K562 (cell line): Measurements from ENCODE around the gene FRMD4A. TPM values are rescaled to one million over a fixed set of nuclear protein-coding genes. Genes with fewer than 3 reads are reported as not detected.

Experiments
- FOXP1 ChIP-seq: sonication (generic); formaldehyde crosslinking; IDR thresholded peaks from 2 replicates; pipeline ENCODE4 v1.8.0; 2022; ENCODE audit warnings: mild to moderate bottlenecking, missing genetic modification reagents
- GTF2F1 ChIP-seq: IDR thresholded peaks from 2 replicates; pipeline ENCODE4 v1.6.1; 2011; ENCODE audit warnings: low read depth, low read length, improper control_type of control experiment
- KDM5B ChIP-seq: fragments of 200-600 bp; sonication (generic); IDR thresholded peaks from 2 replicates; pipeline ENCODE4 v1.6.1; 2012; ENCODE audit warnings: low read depth, mild to moderate bottlenecking, moderate library complexity, low read length, control low read depth, inconsistent platforms; ENCODE audit not compliant: insufficient replicate concordance
- NR2C1 ChIP-seq, 2 experiments: fragments of 450-650 bp; IDR thresholded peaks; 2 replicates each; pipeline ENCODE4 v1.6.1; 2017; ENCODE audit warnings: mild to moderate bottlenecking in 2 of 2, antibody characterized with exemption in 1 of 2, inconsistent platforms in 1 of 2, missing compliant biosample characterization in 1 of 2, missing genetic modification characterization in 1 of 2
- TCFL5 ChIP-seq: fragments of 250-450 bp; sonication (Bioruptor Pico); conservative IDR thresholded peaks from 2 replicates; pipeline ENCODE4 v1.6.1; 2021; ENCODE audit warnings: mild to moderate bottlenecking, moderate library complexity, matching md5 sums
- polyA plus RNA-seq, 8 experiments: library from polyadenylated mRNA; depleted of rRNA in 4 of 8; stranded (reverse) in 5 of 8; unstranded in 3 of 8; fragments of >200 nt; fragmentation: Nextera tagmentation in 2 of 8; fragmentation: Illumina TruSeq in 1 of 8; extraction: Ambion mirVana in 2 of 8; extraction: Trizol in 1 of 8; gene quantifications; 2 replicates each; pipeline versions ENCODE4 v1.2.1 to v1.2.3, GENCODE V29; 2011 to 2014; ENCODE audit warnings: inconsistent platforms in 1 of 8, missing spikeins in 1 of 8
- total RNA-seq, 7 experiments: library from RNA; depleted of rRNA in 6 of 7; stranded (reverse); fragments of >200 nt in 6 of 7; fragmentation: Illumina TruSeq in 2 of 7; extraction: Trizol in 2 of 7; gene quantifications; 2 replicates each; pipeline versions ENCODE4 v1.2.1 to v1.2.3, GENCODE V29; 2011 to 2021; ENCODE audit warnings: low replicate concordance in 1 of 7
- TF ChIP-seq, protein P1 (sequence below): fragments of 450-650 bp; IDR thresholded peaks from 2 replicates; pipeline ENCODE4 v1.6.1; 2017; ENCODE audit warnings: mild to moderate bottlenecking, moderate library complexity
- TF ChIP-seq, protein P2 (sequence below): fragments of 200-600 bp; sonication (generic); IDR thresholded peaks from one replicate; pipeline ENCODE4 v1.6.1; 2012; ENCODE audit warnings: mild to moderate bottlenecking, low read depth, low read length, inconsistent platforms
- TF ChIP-seq, protein P3 (sequence below): fragments of 250-450 bp; sonication (Bioruptor Pico); IDR thresholded peaks from 2 replicates; pipeline ENCODE4 v1.4.0; 2020; ENCODE audit warnings: mild to moderate bottlenecking

The FRMD4A gene
- total and polyA plus RNA-seq, 9 of the 15 experiments (the other 6 are each of a cell fraction or from before 2014, with no cell fraction given): 0.80 to 5.2 (median 3.0) TPM

DNA sequence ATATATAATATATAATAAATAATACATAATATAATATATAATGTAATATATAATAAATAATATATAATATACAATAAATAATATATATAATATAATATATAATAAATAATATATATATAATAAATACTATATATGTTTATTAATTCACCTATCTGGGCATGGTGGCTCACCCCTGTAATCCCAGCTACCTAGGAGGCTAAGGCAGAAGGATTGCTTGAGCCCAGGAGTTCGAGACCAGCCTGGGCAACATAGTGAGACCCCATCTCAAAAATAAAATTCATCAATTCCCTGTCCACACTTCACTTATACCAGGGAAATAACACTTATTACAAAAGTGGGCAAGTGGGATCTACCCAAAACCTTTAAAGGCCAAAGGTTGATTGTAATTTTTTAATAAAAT, 462.9 kb downstream of the FRMD4A start (continued):
- TF ChIP-seq, protein P1, sequence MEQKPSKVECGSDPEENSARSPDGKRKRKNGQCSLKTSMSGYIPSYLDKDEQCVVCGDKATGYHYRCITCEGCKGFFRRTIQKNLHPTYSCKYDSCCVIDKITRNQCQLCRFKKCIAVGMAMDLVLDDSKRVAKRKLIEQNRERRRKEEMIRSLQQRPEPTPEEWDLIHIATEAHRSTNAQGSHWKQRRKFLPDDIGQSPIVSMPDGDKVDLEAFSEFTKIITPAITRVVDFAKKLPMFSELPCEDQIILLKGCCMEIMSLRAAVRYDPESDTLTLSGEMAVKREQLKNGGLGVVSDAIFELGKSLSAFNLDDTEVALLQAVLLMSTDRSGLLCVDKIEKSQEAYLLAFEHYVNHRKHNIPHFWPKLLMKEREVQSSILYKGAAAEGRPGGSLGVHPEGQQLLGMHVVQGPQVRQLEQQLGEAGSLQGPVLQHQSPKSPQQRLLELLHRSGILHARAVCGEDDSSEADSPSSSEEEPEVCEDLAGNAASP: no peak
- no peak for TF ChIP-seq FOXP1 (CRISPR knock-in tag)
- TF ChIP-seq, protein P2, sequence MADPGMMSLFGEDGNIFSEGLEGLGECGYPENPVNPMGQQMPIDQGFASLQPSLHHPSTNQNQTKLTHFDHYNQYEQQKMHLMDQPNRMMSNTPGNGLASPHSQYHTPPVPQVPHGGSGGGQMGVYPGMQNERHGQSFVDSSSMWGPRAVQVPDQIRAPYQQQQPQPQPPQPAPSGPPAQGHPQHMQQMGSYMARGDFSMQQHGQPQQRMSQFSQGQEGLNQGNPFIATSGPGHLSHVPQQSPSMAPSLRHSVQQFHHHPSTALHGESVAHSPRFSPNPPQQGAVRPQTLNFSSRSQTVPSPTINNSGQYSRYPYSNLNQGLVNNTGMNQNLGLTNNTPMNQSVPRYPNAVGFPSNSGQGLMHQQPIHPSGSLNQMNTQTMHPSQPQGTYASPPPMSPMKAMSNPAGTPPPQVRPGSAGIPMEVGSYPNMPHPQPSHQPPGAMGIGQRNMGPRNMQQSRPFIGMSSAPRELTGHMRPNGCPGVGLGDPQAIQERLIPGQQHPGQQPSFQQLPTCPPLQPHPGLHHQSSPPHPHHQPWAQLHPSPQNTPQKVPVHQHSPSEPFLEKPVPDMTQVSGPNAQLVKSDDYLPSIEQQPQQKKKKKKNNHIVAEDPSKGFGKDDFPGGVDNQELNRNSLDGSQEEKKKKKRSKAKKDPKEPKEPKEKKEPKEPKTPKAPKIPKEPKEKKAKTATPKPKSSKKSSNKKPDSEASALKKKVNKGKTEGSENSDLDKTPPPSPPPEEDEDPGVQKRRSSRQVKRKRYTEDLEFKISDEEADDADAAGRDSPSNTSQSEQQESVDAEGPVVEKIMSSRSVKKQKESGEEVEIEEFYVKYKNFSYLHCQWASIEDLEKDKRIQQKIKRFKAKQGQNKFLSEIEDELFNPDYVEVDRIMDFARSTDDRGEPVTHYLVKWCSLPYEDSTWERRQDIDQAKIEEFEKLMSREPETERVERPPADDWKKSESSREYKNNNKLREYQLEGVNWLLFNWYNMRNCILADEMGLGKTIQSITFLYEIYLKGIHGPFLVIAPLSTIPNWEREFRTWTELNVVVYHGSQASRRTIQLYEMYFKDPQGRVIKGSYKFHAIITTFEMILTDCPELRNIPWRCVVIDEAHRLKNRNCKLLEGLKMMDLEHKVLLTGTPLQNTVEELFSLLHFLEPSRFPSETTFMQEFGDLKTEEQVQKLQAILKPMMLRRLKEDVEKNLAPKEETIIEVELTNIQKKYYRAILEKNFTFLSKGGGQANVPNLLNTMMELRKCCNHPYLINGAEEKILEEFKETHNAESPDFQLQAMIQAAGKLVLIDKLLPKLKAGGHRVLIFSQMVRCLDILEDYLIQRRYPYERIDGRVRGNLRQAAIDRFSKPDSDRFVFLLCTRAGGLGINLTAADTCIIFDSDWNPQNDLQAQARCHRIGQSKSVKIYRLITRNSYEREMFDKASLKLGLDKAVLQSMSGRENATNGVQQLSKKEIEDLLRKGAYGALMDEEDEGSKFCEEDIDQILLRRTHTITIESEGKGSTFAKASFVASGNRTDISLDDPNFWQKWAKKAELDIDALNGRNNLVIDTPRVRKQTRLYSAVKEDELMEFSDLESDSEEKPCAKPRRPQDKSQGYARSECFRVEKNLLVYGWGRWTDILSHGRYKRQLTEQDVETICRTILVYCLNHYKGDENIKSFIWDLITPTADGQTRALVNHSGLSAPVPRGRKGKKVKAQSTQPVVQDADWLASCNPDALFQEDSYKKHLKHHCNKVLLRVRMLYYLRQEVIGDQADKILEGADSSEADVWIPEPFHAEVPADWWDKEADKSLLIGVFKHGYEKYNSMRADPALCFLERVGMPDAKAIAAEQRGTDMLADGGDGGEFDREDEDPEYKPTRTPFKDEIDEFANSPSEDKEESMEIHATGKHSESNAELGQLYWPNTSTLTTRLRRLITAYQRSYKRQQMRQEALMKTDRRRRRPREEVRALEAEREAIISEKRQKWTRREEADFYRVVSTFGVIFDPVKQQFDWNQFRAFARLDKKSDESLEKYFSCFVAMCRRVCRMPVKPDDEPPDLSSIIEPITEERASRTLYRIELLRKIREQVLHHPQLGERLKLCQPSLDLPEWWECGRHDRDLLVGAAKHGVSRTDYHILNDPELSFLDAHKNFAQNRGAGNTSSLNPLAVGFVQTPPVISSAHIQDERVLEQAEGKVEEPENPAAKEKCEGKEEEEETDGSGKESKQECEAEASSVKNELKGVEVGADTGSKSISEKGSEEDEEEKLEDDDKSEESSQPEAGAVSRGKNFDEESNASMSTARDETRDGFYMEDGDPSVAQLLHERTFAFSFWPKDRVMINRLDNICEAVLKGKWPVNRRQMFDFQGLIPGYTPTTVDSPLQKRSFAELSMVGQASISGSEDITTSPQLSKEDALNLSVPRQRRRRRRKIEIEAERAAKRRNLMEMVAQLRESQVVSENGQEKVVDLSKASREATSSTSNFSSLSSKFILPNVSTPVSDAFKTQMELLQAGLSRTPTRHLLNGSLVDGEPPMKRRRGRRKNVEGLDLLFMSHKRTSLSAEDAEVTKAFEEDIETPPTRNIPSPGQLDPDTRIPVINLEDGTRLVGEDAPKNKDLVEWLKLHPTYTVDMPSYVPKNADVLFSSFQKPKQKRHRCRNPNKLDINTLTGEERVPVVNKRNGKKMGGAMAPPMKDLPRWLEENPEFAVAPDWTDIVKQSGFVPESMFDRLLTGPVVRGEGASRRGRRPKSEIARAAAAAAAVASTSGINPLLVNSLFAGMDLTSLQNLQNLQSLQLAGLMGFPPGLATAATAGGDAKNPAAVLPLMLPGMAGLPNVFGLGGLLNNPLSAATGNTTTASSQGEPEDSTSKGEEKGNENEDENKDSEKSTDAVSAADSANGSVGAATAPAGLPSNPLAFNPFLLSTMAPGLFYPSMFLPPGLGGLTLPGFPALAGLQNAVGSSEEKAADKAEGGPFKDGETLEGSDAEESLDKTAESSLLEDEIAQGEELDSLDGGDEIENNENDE: no peak
- TF ChIP-seq, protein P3, sequence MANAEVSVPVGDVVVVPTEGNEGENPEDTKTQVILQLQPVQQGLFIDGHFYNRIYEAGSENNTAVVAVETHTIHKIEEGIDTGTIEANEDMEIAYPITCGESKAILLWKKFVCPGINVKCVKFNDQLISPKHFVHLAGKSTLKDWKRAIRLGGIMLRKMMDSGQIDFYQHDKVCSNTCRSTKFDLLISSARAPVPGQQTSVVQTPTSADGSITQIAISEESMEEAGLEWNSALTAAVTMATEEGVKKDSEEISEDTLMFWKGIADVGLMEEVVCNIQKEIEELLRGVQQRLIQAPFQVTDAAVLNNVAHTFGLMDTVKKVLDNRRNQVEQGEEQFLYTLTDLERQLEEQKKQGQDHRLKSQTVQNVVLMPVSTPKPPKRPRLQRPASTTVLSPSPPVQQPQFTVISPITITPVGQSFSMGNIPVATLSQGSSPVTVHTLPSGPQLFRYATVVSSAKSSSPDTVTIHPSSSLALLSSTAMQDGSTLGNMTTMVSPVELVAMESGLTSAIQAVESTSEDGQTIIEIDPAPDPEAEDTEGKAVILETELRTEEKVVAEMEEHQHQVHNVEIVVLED (CRISPR knock-in tag): no peak
- TF ChIP-seq NR2C1 (IDR thresholded peaks at IDR 0.05): no peak
- TF ChIP-seq NR2C1 (tag; IDR thresholded peaks at IDR 0.05): no peak
- TF ChIP-seq TCFL5 (CRISPR knock-in tag): no peak
- no peak for TF ChIP-seq GTF2F1
- TF ChIP-seq KDM5B: no peak
